CD4-positive, alpha-beta T cell treated with Interleukin-10 for 1 hour (primary cell): ENCODE data around the gene LIX1.
"Not testable (repeated sequence)": the region's sequence is repeated elsewhere in the genome, so short reads cannot be mapped to it uniquely, and the experiment has no call there.

Experiments
- DNase-seq: peaks from one replicate; pipeline ENCODE4 v3.0.0-alpha.2; 2020

Gene LIX1

GRCh38 chr5:97141031-97141430, 1.4 kb downstream of the LIX1 start:
- no peak for DNase-seq

DNA sequence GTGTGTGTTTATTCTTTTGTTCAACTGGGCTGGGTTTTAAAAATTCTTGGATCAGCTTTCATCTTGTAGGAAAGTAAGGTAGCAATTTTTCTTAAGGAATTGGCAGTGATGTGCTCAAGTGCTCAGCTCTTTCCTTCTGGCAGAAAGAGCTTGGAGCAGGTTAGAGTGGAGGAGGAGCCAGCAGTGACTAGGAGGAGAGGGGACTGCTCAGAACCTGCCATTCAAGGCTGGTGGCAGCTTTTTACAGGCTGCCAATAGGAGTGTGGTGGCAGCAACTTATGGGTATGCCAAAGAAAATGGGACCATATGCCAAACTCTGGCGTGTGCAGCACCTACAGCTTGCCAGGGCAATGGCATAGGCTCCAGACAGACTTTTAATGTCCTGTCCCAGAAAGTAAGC, 2.2 kb downstream of the LIX1 start:
- DNase-seq = not testable (repeated sequence)

GRCh38 chr5:97136475-97136874, 5.9 kb downstream of the LIX1 start:
- DNase-seq = no peak

DNA sequence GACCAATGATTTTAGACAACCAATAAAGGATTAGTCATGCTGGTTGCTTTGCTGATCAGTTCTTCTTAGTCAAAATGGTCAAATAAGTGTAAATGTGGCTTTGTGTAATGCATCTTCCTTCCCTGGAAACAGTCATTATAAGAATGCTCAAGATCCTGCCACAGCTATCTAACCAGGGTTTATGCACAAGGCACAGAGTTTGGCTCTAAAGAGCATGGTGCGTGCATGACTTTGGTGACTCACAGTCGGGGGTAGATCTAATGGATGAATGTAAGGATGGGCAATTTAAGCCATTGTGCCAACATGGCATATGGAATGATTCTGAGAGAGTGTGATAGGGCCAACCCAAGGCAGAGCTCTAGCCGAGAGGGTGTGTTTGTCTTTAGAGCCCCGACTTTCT, 6.5 kb downstream of the LIX1 start:
- no peak for DNase-seq

DNA sequence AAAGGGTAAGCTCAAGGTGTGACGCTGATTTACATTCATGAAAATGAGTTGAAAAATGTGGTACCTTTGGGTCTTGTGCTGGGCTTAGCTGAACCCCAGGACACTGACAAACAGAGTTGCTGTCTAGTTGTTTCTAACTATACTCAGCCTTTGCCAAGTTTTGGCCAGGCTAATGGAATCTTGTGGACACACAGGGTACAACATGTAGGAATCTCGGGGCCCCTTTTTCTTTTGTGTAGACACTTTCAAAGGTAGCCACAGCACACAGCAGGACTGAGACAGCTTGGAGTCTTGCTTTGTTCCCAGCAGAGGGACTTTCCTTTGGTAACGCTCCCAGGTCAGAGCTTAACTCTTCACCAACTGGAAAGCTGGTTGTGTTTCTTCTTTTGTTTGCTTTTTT, 7.8 kb downstream of the LIX1 start:
- DNase-seq = no peak

GRCh38 chr5:97133101-97133500, 9.3 kb downstream of the LIX1 start:
- DNase-seq = no peak

- DNase-seq = no peak
Observed at GRCh38 chr5:97131921-97132320, 10.5 kb downstream of the LIX1 start.

- no peak for DNase-seq
Observed at GRCh38 chr5:97131139-97131710, 11.2 kb downstream of the LIX1 start.

- no peak for DNase-seq
Observed at GRCh38 chr5:97127727-97128126, 14.7 kb downstream of the LIX1 start.

- no peak for DNase-seq
Observed at GRCh38 chr5:97125125-97125683, 17.2 kb downstream of the LIX1 start.

- no peak for DNase-seq
Observed at GRCh38 chr5:97124335-97124734, 18.1 kb downstream of the LIX1 start.

DNA sequence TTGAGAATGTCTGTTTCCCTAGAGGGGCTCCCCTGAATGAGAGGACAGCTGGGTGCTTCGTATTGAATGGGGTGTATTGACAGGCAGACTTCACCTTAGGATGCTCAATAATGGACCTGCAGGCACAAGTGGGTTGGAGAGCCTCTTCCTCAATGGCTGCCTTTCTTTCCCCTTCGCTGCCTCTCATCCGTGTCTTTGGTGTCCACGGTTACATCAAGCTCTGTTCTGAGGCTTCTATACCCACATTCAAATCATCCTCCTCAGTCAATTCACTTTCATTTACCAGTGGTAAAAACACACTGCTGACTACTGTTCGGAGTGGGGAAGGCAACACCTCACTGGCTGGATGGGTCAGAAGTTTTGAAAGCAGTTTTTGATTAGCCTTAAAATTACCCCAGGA, 20.6 kb downstream of the LIX1 start:
- no peak for DNase-seq

GRCh38 chr5:97120195-97120594, 22.2 kb downstream of the LIX1 start:
- DNase-seq = no peak

DNA sequence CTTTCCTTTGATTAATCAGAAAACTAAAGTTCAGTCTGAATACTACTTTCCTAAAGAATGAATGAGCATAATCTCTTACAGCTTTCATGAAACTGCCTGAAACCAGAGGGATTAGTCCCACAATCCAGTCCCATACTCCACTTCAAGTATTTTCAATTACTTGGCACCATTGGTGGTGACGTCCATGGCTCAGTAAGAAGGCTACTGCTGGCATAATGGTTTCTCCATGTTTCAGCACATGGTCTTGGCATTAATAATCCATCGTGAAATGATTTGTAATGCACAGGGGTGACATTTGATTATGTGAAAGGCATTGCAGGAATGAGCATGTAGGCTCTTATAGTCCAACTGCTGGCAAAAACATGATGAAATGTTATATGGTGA, 23.4 kb downstream of the LIX1 start:
- no peak for DNase-seq

GRCh38 chr5:97118261-97119006, 24.0 kb downstream of the LIX1 start:
- DNase-seq = no peak

GRCh38 chr5:97115932-97116331, 26.5 kb downstream of the LIX1 start:
- DNase-seq = no peak

DNA sequence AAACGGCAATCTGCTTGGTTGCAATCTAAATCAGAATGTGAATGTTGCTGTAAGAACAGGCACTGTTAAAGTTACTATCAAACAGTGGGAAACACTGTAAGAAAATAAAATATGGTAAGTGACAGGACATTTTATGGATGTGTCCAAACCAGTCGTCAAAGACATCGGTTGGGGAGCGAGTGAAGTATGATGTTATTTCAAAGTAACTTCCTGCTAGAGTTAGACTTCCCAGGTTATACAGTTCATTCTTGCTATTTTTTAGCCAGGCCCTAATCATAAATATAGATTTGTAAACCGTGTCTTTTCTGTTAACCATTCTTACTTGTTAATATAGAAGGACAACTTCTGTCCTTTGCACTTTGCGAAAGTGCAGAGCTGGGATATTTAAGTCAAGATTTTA, 30.2 kb downstream of the LIX1 start:
- DNase-seq = no peak

DNA sequence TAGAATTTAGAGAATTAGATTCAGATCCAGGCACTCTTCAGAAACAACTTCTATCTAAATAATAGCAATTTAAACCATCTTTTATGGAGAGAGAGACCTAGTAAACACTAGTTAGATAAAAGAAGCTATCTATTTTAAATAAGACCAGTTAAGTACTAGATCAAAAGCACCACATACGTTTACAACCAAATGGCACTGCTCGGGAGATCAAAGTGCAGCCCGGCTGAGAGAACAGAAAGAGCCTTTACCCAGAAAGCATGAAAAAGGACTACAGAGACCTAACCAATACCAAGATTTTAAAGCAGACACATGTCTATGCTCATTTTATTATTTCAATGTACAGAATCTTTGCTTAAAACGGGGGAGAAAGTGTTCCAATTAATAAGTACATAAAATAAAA, 30.8 kb downstream of the LIX1 start:
- DNase-seq = no peak

- DNase-seq = no peak
Observed at GRCh38 chr5:97111004-97111403, 31.4 kb downstream of the LIX1 start.

- DNase-seq = no peak
Observed at GRCh38 chr5:97107318-97107717, 35.1 kb downstream of the LIX1 start.

- no peak for DNase-seq
Observed at GRCh38 chr5:97106216-97106581, 36.2 kb downstream of the LIX1 start.

GRCh38 chr5:97105501-97106215, 36.8 kb downstream of the LIX1 start:
- no peak for DNase-seq

DNA sequence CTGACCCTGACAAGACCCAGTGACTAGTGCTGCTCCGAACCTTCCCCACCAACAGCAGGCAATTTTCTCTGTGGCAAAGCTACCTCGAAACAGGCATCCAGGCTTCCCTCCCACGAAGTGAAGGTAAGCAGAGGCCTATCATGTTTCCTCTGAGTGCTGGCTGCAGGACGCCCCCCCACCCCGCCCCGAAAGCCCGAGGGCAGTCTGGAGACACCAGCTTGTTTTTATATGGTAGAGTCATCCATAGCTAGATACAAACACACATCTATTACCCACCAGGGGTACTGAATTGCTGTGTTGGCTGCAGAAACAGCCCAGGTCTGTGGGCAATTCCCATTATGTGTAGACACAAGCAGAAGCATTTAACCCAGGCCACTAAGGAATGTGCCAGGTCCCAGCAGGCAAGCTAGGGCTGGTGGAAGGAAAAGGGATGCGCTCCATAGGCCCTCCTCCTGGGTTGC, 40.4 kb downstream of the LIX1 start:
- DNase-seq = no peak
